Peyer's patch (tissue), 4 donors: ENCODE data around the gene ANKRD44.

Experiments used
- POLR2A ChIP-seq, 2 donors: fragments of 450-650 bp; IDR thresholded peaks; one replicate each; pipeline ENCODE4 v1.5.1; 2017; ENCODE audit warnings: antibody characterized with exemption in 2 of 2, mild to moderate bottlenecking in 2 of 2, moderate library complexity in 2 of 2
- TF ChIP-seq, protein P1 (sequence below), 6 experiments: fragments of 450-650 bp in 4 of 6; fragments of 200-600 bp in 2 of 6; sonication (generic) in 1 of 6; IDR thresholded peaks; one replicate each; pipeline ENCODE4 v1.5.1; 2017 to 2019; ENCODE audit warnings: antibody characterized with exemption in 6 of 6, mild to moderate bottlenecking in 3 of 6, moderate library complexity in 1 of 6

DNA sequence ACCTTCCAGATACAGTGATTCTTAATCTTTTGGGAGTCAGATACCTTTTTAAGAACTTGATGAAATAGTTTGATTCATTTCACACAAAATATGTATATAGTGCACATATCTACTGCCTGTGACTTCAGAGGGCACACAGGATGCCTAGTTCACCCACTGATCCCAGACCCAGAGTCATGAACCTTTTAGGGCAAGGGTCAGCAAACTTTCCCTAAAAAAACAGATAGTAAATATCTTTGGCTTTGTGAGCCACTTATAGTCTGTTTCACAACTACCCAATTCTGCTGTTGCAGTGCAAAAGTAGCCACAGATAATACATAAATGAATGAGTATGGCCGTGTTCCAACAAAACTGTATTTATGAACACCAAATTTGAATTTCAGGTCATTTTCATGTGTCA lies 124.9 kb downstream of the ANKRD44 start:
- TF ChIP-seq, protein P1, sequence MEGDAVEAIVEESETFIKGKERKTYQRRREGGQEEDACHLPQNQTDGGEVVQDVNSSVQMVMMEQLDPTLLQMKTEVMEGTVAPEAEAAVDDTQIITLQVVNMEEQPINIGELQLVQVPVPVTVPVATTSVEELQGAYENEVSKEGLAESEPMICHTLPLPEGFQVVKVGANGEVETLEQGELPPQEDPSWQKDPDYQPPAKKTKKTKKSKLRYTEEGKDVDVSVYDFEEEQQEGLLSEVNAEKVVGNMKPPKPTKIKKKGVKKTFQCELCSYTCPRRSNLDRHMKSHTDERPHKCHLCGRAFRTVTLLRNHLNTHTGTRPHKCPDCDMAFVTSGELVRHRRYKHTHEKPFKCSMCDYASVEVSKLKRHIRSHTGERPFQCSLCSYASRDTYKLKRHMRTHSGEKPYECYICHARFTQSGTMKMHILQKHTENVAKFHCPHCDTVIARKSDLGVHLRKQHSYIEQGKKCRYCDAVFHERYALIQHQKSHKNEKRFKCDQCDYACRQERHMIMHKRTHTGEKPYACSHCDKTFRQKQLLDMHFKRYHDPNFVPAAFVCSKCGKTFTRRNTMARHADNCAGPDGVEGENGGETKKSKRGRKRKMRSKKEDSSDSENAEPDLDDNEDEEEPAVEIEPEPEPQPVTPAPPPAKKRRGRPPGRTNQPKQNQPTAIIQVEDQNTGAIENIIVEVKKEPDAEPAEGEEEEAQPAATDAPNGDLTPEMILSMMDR (IDR thresholded peaks at IDR 0.05), result no peak
- no peak for TF ChIP-seq POLR2A (IDR thresholded peaks at IDR 0.05)
